Right atrium auricular region (tissue), 2 donors: Measurements from ENCODE around the gene BACE2. TPM values are rescaled to one million over a fixed set of nuclear protein-coding genes. Genes with fewer than 3 reads are reported as not detected.

Source experiments
- DNase-seq: peaks from one replicate; pipeline ENCODE4 v3.0.0-alpha.2; 2019; ENCODE audit warnings: low spot score
- H3K27ac ChIP-seq, 2 donors: fragments of 200-600 bp; sonication (generic); 1 replicate in 1 of 2; 2 replicates in 1 of 2; pipeline ENCODE4 v1.5.1; 2016 to 2019
- H3K27me3 ChIP-seq, 2 donors: fragments of 200-600 bp; sonication (generic); one replicate each; pipeline versions ENCODE4 v1.5.1 to v1.6.0; 2017 to 2019
- H3K36me3 ChIP-seq: fragments of 200-600 bp; sonication (generic); one replicate; pipeline ENCODE4 v1.5.1; 2016
- H3K4me1 ChIP-seq, 2 donors: fragments of 200-600 bp; sonication (generic); one replicate each; pipeline versions ENCODE4 v1.5.1 to v1.6.0; 2017 to 2019
- H3K4me3 ChIP-seq, 2 donors: fragments of 200-600 bp; sonication (generic); 1 replicate in 1 of 2; 2 replicates in 1 of 2; pipeline ENCODE4 v1.5.1; 2017 to 2019; ENCODE audit warnings: mild to moderate bottlenecking in 1 of 2, moderate library complexity in 1 of 2
- H3K9me3 ChIP-seq, 2 donors: fragments of 200-600 bp; sonication (generic); one replicate each; pipeline ENCODE4 v1.5.1; 2019
- total RNA-seq, 2 donors: library from RNA; depleted of rRNA; stranded (reverse); fragments of >200 nt; gene quantifications; one replicate each; pipeline ENCODE4 v1.1.0, GENCODE V29; 2016
- TF ChIP-seq, protein P1 (sequence below), 2 donors: fragments of 200-600 bp; sonication (generic); IDR thresholded peaks; one replicate each; pipeline ENCODE4 v1.5.1; 2019; ENCODE audit warnings: antibody characterized with exemption in 2 of 2

BACE2 gene
- 10 to 100 TPM; 23.7 to 50.3 TPM for total RNA-seq

DNA sequence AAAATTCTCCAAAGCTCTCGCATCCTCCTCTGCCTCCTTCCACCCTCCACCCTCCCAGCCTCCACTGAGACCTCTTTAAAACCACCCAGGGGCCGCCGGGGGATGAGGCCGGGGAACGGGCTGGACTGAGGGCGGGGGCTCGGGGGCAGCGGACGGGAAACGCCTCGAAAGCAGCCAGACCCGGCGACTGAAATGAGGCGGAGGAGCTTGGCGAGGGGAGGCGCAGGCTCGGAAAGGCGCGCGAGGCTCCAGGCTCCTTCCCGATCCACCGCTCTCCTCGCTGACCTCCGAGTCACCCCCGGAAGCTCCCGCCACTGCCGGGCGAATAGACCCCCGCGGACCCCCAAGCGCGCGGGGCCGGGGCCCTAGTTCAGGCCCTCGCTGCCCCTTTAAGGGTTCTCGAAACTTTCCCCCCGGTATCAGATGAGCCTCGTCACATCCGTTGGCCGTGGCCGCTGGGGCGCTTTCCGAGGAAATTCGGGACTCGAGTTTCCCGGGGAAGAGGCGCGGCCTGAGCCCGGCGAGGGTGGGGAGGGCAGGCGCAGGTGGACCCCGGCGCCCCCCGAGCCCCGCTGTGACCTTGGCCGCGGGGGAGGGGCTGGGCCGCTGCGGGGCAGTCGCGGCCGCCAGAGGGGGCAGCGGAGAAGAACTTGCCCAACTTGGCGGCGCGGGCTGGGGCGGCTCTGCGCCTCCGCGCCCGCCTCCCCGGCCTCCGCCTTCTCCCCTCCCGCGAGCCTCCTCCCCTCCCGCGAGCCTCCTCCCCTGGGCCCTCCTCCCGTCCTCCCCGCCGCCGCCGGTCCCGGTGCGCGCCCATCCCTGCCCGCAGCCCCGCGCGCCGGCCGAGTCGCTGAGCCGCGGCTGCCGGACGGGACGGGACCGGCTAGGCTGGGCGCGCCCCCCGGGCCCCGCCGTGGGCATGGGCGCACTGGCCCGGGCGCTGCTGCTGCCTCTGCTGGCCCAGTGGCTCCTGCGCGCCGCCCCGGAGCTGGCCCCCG, at the start of gene BACE2:
Gene BACE2, plus strand, starts transcription at position 813 of the 995 bp plus-strand sequence. Its CDS starts 104 bp downstream, at position 917.
- Histone ChIP-seq H3K9me3 (no peaks in the 10 kb centered on the region), H3K27me3 (no peaks in the 10 kb centered on the region), H3K4me1 (peaks cover 0 to 38% of the 10 kb centered on the region in 2 donors), H3K4me3 (peak within 1 kb of the TSS; percentile 76 to 91), H3K27ac (peak within 1 kb of the TSS; percentile 96 to 97), H3K36me3 (no peaks in the 10 kb centered on the region)
- TF ChIP-seq, protein P1, sequence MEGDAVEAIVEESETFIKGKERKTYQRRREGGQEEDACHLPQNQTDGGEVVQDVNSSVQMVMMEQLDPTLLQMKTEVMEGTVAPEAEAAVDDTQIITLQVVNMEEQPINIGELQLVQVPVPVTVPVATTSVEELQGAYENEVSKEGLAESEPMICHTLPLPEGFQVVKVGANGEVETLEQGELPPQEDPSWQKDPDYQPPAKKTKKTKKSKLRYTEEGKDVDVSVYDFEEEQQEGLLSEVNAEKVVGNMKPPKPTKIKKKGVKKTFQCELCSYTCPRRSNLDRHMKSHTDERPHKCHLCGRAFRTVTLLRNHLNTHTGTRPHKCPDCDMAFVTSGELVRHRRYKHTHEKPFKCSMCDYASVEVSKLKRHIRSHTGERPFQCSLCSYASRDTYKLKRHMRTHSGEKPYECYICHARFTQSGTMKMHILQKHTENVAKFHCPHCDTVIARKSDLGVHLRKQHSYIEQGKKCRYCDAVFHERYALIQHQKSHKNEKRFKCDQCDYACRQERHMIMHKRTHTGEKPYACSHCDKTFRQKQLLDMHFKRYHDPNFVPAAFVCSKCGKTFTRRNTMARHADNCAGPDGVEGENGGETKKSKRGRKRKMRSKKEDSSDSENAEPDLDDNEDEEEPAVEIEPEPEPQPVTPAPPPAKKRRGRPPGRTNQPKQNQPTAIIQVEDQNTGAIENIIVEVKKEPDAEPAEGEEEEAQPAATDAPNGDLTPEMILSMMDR (IDR thresholded peaks at IDR 0.05), result peak; percentile 60 to 82
- DNase-seq, result peak; percentile 77

DNA sequence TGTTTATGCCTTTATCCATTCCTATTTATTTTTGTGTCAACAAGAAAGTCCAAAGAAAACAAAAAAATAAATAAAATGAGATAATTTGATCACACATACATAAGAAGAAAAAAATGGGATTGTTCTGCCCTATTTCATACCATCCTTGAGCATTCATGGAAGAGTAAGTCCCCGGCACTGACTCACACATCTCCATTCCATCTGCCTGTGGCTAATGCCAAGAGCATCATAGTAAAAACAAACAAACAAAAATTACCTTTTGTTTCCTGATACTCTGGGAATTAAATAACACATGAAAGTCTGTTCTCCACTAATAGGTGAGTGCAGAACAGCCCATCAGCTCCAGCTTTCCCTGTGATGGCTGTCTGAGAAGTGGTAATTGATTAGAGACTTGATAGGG, 48.1 kb upstream of the BACE2 start:
- Histone ChIP-seq H3K4me3 (no peak overlapping the region), H3K27ac (no peak overlapping the region), H3K9me3 (no peaks in the 10 kb centered on the region), H3K36me3 (no peaks in the 10 kb centered on the region), H3K27me3 (no peaks in the 10 kb centered on the region), H3K4me1 (no peaks in the 10 kb centered on the region)
- DNase-seq, result peak; percentile 11
- TF ChIP-seq, protein P1 (IDR thresholded peaks at IDR 0.05), result no peak

DNA sequence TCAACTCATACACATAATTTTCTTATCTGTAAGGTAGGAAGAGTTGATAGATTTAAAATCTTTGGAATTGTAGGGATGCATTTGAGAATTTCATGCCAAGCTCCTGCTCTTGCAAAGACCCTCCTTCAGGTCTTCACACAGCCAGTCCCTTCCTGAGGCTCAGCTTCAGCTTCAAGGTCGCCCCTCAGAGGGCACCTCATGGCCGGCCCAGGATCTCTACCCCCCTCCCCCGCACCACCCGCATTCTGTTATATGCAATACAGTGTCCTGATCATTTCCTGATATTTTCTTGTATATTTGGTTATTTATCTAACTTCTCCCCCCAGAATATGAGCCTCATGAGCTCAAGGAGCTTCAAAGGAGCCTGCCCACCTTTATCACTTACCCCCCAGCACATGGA, 47.0 kb upstream of the BACE2 start:
- Histone ChIP-seq H3K4me1 (no peaks in the 10 kb centered on the region), H3K27ac (no peak overlapping the region), H3K4me3 (no peak overlapping the region), H3K36me3 (no peaks in the 10 kb centered on the region), H3K27me3 (no peaks in the 10 kb centered on the region), H3K9me3 (no peaks in the 10 kb centered on the region)
- TF ChIP-seq, protein P1 (IDR thresholded peaks at IDR 0.05), result no peak
- peak; percentile 21 for DNase-seq

DNA sequence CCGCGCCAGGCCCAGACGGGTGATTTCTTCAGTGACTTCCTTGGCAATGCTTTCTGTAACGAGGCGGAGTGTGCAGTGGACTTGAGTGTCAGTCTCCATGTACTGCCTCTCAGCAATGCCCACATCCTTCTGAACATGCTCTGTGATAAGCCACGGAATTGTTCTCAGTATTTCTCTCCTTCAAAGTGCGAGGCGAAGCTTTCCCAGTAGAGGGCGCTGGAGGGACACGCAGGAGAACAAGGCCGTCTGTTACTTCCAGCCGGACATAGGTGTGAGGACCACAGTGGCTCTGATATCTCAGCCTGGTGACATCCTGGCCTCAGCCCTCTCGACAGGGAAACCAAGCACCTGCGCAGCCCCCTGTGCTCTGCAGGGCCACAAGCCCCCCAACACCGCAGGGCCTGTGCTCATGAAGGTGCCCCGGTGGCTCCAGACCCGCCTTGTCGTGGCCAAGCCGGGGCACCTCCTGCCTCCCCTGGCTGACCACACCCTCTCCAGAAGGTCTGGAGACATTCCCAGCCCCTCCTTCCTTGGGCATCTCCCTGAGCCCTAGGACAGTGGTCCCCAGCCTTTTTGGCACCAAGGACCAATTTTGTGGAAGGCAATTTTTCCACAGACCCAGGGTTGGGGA, 46.1 kb upstream of the BACE2 start:
- H3K4me1 ChIP-seq, result no peaks in the 10 kb centered on the region
- H3K9me3 ChIP-seq, result no peaks in the 10 kb centered on the region
- DNase-seq, result peak; percentile 90
- TF ChIP-seq, protein P1 (IDR thresholded peaks at IDR 0.05), result peak; percentile 74 to 89
- no peak overlapping the region for H3K27ac ChIP-seq
- H3K36me3 ChIP-seq, result no peaks in the 10 kb centered on the region
- H3K4me3 ChIP-seq, result no peak overlapping the region
- H3K27me3 ChIP-seq, result no peaks in the 10 kb centered on the region

DNA sequence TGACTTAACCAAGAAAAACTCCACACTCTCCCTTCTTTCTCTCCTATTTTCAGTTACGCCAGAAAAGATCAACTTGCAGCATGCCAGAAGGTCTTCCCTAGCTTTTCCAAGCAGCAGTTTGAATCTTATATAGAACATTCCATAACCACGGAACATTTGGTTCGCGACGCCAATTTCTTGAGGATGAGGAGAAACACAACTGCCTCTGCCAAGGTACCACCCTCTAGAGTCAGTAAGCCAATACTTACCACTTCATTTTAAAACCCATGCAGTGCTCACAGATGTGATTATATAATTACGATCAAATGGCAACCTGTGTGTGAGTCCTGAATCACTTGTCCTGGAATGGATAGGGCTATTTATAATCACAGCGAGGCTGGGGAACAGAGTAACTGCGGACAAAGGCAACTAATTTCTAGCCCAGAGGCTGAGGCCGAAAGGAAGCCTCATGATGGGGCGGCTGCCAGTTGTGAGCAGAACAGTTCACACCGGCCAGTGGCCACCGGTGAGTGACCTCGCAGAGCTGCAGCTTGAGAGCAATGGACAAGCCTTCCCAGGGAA, 43.2 kb upstream of the BACE2 start:
- Histone ChIP-seq H3K27ac (no peak overlapping the region), H3K27me3 (no peaks in the 10 kb centered on the region), H3K4me3 (no peak overlapping the region), H3K36me3 (no peaks in the 10 kb centered on the region), H3K9me3 (peaks cover 0 to 6% of the 10 kb centered on the region in 2 donors), H3K4me1 (no peaks in the 10 kb centered on the region)
- TF ChIP-seq, protein P1 (IDR thresholded peaks at IDR 0.05), result no peak
- no peak for DNase-seq
